ENCODE data around the gene TRAPPC10.
"Not testable (repeated sequence)": the region's sequence is repeated elsewhere in the genome, so short reads cannot be mapped to it uniquely, and the experiment has no call there.

Gene TRAPPC10

GRCh38 chr21:44089001-44089911, 77.1 kb downstream of the TRAPPC10 start:
- DNase-seq (ENCODE audit: low read depth) = no peak

- DNase-seq (ENCODE audit: low read depth) = no peak
Measured at GRCh38 chr21:44090325-44090724, 78.2 kb downstream of the TRAPPC10 start.

- no peak for DNase-seq (ENCODE audit: low read depth)
Measured at GRCh38 chr21:44092211-44092610, 80.1 kb downstream of the TRAPPC10 start.

- no peak for DNase-seq (ENCODE audit: low read depth)
Measured at GRCh38 chr21:44093761-44094160, 81.7 kb downstream of the TRAPPC10 start.

- no peak for DNase-seq (ENCODE audit: low read depth)
Measured at GRCh38 chr21:44094832-44095231, 82.7 kb downstream of the TRAPPC10 start.

- not testable (repeated sequence) for DNase-seq (ENCODE audit: low read depth)
Measured at GRCh38 chr21:44098507-44098906, 86.4 kb downstream of the TRAPPC10 start.

GRCh38 chr21:44098964-44099363, 86.9 kb downstream of the TRAPPC10 start:
- not testable (repeated sequence) for DNase-seq (ENCODE audit: low read depth)

- not testable (repeated sequence) for DNase-seq (ENCODE audit: low read depth)
Measured at GRCh38 chr21:44107026-44107501, 95.0 kb downstream of the TRAPPC10 start, which contains the start of gene PWP2. Gene PWP2, plus strand, starts transcription at chr21:44107399. Its CDS starts 18 bp downstream, at chr21:44107417.

GRCh38 chr21:44107589-44107988, 95.5 kb downstream of the TRAPPC10 start:
- DNase-seq (ENCODE audit: low read depth) = not testable (repeated sequence)

GRCh38 chr21:44113702-44114371, 101.7 kb downstream of the TRAPPC10 start:
- DNase-seq (ENCODE audit: low read depth) = not testable (repeated sequence)

GRCh38 chr21:44122131-44122530, 110.0 kb downstream of the TRAPPC10 start:
- DNase-seq (ENCODE audit: low read depth) = not testable (repeated sequence)

GRCh38 chr21:44127827-44128226, 115.7 kb downstream of the TRAPPC10 start:
- DNase-seq (ENCODE audit: low read depth) = not testable (repeated sequence)

GRCh38 chr21:44133715-44134057, 121.6 kb downstream of the TRAPPC10 start:
- DNase-seq (ENCODE audit: low read depth) = not testable (repeated sequence)

- DNase-seq (ENCODE audit: low read depth) = not testable (repeated sequence)
Measured at GRCh38 chr21:44134732-44135131, 122.6 kb downstream of the TRAPPC10 start.

GRCh38 chr21:44138039-44138438, 125.9 kb downstream of the TRAPPC10 start:
- DNase-seq (ENCODE audit: low read depth) = not testable (repeated sequence)

- not testable (repeated sequence) for DNase-seq (ENCODE audit: low read depth)
Measured at GRCh38 chr21:44139787-44140551, 127.9 kb downstream of the TRAPPC10 start.

GRCh38 chr21:44140552-44140932, 128.4 kb downstream of the TRAPPC10 start:
- DNase-seq (ENCODE audit: low read depth) = not testable (repeated sequence)

- DNase-seq (ENCODE audit: low read depth) = not testable (repeated sequence)
Measured at GRCh38 chr21:44142470-44142869, 130.4 kb downstream of the TRAPPC10 start.

- not testable (repeated sequence) for DNase-seq (ENCODE audit: low read depth)
Measured at GRCh38 chr21:44143380-44143779, 131.3 kb downstream of the TRAPPC10 start.

- DNase-seq (ENCODE audit: low read depth) = not testable (repeated sequence)
Measured at GRCh38 chr21:44143996-44144395, 131.9 kb downstream of the TRAPPC10 start.

- not testable (repeated sequence) for DNase-seq (ENCODE audit: low read depth)
Measured at GRCh38 chr21:44144784-44145602, 132.9 kb downstream of the TRAPPC10 start.

Measured in HS-27A (cell line).